GM21528 (cell line): ENCODE measurements around the gene PRDM8.
A peak's percentile ranks its signal among the peaks of the same experiment; 100 is the strongest.

ENCODE experiments used
- ATAC-seq: cut with Tn5 transposase; IDR thresholded peaks from one replicate; pipeline ENCODE4 v1.9.1; 2021; ENCODE audit warnings: mild to moderate bottlenecking, moderate library complexity; ENCODE audit not compliant: unreplicated experiment, low FRiP score

PRDM8 gene

GRCh38 chr4:80199004-80199560 is 1.8 kb downstream of the PRDM8 start:
- ATAC-seq = no peak

GRCh38 chr4:80199947-80200346 is 2.6 kb downstream of the PRDM8 start:
- no peak for ATAC-seq

- peak; percentile 29 for ATAC-seq
These were observed 4.2 kb downstream of the PRDM8 start for GRCh38 chr4:80201252-80202151.

GRCh38 chr4:80202190-80202711 is 4.9 kb downstream of the PRDM8 start:
- peak; percentile 79 for ATAC-seq

DNA sequence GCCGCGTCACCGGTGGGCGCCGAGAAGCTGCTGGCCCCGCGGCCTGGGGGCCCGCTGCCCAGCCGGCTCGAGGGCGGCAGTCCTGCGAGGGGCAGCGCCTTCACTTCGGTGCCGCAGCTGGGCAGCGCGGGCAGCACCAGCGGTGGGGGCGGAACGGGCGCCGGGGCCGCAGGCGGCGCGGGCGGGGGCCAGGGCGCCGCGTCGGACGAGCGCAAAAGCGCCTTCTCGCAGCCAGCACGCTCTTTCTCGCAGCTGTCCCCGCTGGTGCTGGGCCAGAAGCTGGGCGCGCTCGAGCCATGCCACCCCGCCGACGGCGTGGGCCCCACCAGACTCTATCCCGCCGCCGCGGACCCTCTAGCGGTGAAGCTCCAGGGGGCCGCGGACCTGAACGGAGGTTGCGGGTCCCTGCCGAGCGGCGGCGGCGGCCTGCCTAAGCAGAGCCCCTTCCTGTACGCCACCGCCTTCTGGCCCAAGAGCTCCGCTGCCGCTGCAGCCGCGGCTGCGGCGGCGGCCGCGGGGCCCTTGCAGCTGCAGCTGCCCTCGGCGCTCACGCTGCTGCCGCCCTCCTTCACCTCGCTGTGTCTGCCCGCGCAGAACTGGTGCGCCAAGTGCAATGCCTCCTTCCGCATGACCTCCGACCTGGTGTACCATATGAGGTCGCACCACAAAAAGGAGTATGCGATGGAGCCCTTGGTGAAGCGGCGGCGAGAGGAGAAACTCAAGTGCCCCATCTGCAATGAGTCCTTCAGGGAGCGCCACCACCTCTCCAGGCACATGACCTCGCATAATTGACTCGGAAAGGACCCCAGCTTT is 5.6 kb downstream of the PRDM8 start:
- peak; percentile 66 for ATAC-seq

DNA sequence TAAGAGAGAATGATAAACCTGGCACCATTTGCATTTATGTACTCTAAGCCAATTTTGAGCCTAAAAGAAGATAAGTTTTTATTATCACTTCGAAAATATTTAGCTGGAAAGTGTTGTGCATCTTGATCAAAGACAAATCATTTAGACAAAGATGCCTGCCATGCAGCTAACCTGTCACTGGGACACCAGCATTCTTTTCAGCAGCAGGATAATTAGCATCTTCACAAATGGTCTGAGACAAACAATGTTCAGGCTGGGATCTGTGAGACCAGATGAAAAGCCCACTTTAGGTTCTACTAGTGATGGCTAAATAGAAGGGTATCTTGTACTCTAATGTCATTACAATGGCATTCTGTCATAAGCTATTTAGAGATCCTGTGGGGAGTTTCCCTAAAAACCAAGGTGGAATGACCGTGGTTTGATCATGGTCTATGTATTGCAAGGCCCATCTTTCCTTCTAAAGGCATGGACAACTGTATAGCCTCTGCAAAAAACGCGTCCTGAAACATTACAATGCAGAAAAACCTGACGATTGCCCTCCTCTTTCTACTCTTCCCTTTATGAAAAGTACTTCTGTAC is 7.2 kb downstream of the PRDM8 start:
- ATAC-seq = no peak

- ATAC-seq = no peak
These were observed 8.8 kb downstream of the PRDM8 start for GRCh38 chr4:80206111-80206510.

DNA sequence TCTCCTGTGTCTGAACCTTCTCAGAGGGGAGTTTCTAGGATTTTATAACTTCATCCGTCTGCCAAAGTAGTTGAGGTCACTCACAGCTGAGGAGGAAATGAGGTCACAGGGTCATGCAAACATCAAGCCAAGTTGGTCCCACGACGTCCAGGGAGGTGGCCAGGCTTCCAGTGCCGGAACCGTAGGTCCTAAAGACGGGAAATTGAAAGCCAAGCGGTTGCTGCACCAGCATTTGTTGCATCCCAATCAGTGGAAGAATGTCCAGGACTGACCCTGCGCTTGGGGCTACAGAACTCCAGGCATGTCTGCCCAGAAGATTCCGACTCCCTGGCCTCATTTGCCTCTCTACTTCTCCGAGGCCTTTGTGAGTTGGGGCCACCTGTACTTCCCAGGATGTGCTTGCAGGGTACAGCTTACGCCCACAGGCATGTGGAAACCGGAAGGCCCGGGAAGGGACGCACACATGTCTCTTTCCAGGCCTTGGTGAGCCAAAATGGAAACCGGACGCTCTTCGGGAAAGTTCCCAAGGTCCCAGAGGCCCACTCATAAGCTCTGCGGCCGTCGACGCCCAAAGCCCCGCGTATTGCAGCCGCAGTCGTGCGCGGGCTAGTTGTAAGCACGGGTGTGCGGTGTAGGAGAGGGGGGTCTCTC is 9.3 kb downstream of the PRDM8 start:
- no peak for ATAC-seq

DNA sequence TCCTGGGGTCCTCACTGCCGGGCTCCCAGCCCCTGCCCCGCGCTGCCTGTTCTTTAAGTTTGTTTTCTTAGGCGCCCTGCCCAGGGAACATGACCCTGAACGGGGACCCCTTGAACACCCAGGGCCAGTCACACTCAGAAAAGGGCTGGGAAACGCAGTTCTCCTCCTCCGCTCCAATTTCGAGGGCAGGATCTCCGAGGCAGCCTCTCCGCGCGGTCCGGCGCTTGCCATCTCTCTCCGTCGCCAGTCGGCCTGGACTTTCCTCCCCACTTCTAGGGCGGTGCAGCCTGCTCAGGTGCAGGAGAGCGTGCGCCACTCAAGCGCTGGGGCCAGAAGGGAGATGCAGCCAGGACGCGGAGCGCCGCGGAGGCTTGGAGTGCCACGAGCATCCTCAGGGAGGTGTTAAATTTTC is 9.9 kb downstream of the PRDM8 start:
- no peak for ATAC-seq

DNA sequence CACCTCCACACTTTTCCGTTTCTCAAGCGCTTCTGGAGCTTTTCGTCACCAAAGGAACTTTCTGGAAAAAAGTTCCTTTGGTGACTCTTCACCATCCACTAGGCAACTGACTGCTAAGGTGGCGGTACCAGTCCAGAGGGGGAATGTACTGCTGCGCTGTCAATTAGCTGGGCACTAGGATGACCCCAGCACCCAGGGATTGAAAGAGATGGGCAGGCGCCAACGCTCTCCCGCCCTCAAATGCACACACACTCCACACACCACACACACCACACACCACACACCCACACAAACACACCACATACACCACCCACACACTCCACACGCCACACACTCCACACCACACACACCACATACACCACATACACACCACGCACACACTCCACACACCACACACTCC is 10.4 kb downstream of the PRDM8 start:
- no peak for ATAC-seq

DNA sequence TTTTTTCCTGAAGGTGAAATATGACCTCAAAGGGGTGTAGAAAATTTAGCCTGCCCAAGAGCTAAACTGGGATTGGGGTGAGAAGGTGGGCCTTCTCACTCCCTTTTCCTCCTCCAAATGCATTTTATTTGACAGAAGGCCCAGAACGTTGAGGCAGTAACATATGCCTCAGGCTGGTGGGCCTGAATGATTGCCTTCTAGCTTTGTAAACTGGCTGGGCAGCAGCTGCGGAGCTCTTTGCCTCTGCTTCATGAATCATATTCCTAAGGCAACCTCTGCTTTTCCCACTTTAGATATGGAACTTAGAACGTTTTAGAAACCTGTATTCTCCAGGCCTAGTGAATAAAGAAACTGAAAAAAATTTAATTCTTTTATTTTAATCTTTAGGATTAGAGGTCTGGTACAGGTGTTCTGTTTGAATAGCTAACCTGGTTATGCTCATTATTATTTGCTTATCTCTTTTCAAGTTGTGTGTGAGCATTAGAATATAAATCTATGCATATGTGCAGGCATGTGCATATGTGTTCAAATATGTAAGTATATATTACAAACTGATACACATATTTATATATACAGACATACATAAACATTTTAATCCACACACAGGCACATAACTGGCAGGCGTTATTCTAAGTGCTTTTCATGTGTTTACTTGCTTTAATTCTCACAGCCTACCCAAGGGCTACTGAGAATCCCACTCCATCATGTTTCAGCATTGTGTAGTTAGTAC is 11.5 kb downstream of the PRDM8 start:
- no peak for ATAC-seq

GRCh38 chr4:80209340-80209701 is 12.0 kb downstream of the PRDM8 start:
- ATAC-seq = no peak

DNA sequence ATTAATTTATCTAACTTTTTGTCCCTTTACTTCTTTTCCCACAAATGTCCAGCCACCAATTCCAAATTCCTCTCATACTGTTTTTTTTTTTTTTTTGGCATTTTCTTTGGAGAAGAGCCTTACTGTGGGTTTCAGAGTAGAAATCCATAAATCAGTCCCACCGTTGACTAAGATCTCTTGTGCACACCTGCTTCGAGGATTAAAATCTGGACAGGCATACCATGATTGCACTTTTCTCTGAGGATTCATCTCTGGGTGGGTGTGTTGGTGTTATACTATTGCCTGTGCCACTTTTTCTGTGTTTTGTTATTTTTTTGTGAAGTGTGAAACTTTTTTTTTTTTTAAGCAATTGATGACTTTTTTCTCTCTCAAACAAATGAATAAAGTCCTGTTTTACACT is 13.2 kb downstream of the PRDM8 start:
- no peak for ATAC-seq

GRCh38 chr4:80213117-80213815 is 16.0 kb downstream of the PRDM8 start:
- no peak for ATAC-seq

DNA sequence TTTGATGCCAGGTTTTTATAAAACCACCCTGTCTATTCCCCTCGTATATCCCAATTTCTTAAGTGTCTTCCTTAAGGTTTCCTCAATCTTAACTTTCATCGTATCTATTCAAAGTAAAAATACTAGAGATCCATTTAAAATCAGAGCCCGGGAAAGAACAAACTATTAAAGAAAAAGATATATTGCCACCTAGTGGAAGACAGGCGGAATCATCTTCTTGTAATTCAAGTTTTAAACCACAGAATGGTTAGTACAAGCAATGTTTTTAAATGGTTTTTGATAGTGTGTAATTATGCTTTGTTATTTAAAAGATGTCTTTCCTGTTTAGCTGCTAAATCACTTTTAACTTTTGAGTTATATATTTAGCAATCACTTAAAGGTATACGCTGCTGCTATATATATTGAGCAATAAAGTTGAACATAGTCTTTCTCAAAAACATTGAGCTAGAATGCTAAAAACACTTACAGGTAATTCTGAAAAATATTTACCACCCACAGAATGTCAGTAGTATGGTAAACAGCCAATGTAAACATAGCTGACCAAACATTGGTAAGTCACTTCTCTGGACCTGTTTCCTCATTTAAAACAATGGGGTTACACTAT is 18.2 kb downstream of the PRDM8 start:
- no peak for ATAC-seq

- no peak for ATAC-seq
These were observed 18.9 kb downstream of the PRDM8 start for GRCh38 chr4:80216100-80216761.

- ATAC-seq = no peak
These were observed 22.2 kb downstream of the PRDM8 start for GRCh38 chr4:80219301-80220025.
